Small intestine (tissue), 16 donors: ENCODE results near the gene OR7G2. TPM values are rescaled to one million over a fixed set of nuclear protein-coding genes. Genes with fewer than 3 reads are reported as not detected.

Experiments
- DNase-seq, 2 donors: peaks; one replicate each; pipeline versions ENCODE4 v3.0.0 to v3.0.0-alpha.2; 2013
- FAIRE-seq: peaks from 2 replicates; lab custom pipeline; 2012; peaks lifted over from hg19 to GRCh38; lab: Jason Lieb, UNC
- H3K27ac ChIP-seq, 3 donors: one replicate each; pipeline ENCODE4 v1.5.1; 2013; ENCODE audit warnings: low read length in 2 of 3, mild to moderate bottlenecking in 2 of 3, control low read depth in 1 of 3, inconsistent platforms in 1 of 3, low read depth in 1 of 3, moderate library complexity in 1 of 3
- H3K27me3 ChIP-seq, 3 donors: one replicate each; pipeline ENCODE4 v1.6.1; 2013; ENCODE audit warnings: low read length in 3 of 3, inconsistent platforms in 1 of 3; ENCODE audit not compliant: control insufficient read depth in 3 of 3, insufficient read depth in 3 of 3
- H3K36me3 ChIP-seq, 3 donors: one replicate each; pipeline ENCODE4 v1.6.1; 2013; ENCODE audit warnings: low read length in 3 of 3, inconsistent platforms in 1 of 3, low read depth in 1 of 3, mild to moderate bottlenecking in 1 of 3, moderate library complexity in 1 of 3; ENCODE audit not compliant: control insufficient read depth in 3 of 3, insufficient read depth in 2 of 3
- H3K4me1 ChIP-seq, 3 donors: one replicate each; pipeline ENCODE4 v1.6.1; 2013; ENCODE audit warnings: low read length in 2 of 3, inconsistent platforms in 1 of 3, low read depth in 1 of 3, mild to moderate bottlenecking in 1 of 3, moderate library complexity in 1 of 3; ENCODE audit not compliant: control insufficient read depth in 3 of 3, insufficient read depth in 2 of 3
- H3K4me3 ChIP-seq, 3 donors: one replicate each; pipeline ENCODE4 v1.5.1; 2013; ENCODE audit warnings: low read length in 3 of 3, control low read depth in 1 of 3, inconsistent platforms in 1 of 3, low read depth in 1 of 3, mild to moderate bottlenecking in 1 of 3, moderate library complexity in 1 of 3
- H3K9me3 ChIP-seq, 2 donors: one replicate each; pipeline ENCODE4 v1.6.1; 2013; ENCODE audit warnings: low read depth in 1 of 2, low read length in 1 of 2; ENCODE audit not compliant: control insufficient read depth in 2 of 2, insufficient read depth in 1 of 2
- WGBS, 3 donors: extraction: QIAGEN DNeasy Blood & Tissue Kit; methylation state at CpG; one replicate each; pipeline ENCODE4 v1.1.7; 2013; 5-methylcytosine and 5-hydroxymethylcytosine counted together
- long read RNA-seq, 10 donors: transcript quantifications; one replicate each; lab custom pipeline, GENCODE V29; 2026
- polyA plus RNA-seq, 4 donors: library from polyadenylated mRNA; stranded (reverse) in 3 of 4; unstranded in 1 of 4; fragments of 200-250 nt in 3 of 4; fragments of 120-200 nt in 1 of 4; gene quantifications; one replicate each; pipeline versions ENCODE4 v1.2.1 to v1.2.3, GENCODE V29; 2013
- donor health status: healthy with polysubstance abuse.
- donor health status: control.
- donor health status: control.
- donor health status: Bipolar disorder and iron deficiency.
- donor health status: healthy.

The OR7G2 gene
- polyA plus RNA-seq: not detected
- long read RNA-seq, donor 1: 0 reads
- long read RNA-seq, donor 2: 0 reads
- long read RNA-seq, donor 3: 0 reads
- long read RNA-seq, donor 4: 0 reads
- long read RNA-seq, donor 5: 0 reads
- long read RNA-seq, donor 6: 0 reads
- long read RNA-seq, donor 7, partial matches to known transcripts: 0 of 1 reads
- long read RNA-seq, donor 7, other reads (novel, unspliced or antisense): 0 of 1 reads
- long read RNA-seq, donor 8: 0 reads
- long read RNA-seq, donor 9: 0 reads
- long read RNA-seq, donor 10: 0 reads

DNA sequence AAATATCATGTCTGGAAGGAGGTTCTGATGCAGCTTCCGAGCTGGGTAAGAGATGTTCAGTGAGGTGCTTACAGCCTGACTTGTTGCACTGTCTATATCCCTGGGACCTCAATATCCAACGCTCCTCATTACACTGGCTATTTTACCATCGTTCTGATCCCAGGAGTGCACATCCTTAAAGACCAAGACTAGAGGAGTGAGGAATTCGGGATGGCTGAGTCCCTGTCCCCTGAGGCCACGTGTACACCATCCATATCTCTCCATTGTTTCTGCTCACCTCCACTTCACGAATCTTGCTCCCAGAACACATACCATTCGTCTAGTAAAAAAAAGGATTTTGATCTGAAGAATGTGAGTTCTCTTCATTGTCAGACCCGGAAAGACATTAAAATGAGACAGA is at the start of gene OR7G2:
Gene OR7G2, minus strand, starts transcription at position 101 of the 400 bp plus-strand sequence. CDS start 4,232 bp downstream, outside the sequence.
- DNase-seq: no peak
- H3K36me3 ChIP-seq: no peaks in the 10 kb centered on the region
- no peaks in the 10 kb centered on the region for H3K27me3 ChIP-seq
- no peak within 1 kb of the TSS for H3K27ac ChIP-seq
- FAIRE-seq: no peak
- 59 to 69% (median 66%) methylated on average over 8 of the region's 8 CpGs for WGBS, 3 donors
- H3K9me3 ChIP-seq: no peaks in the 10 kb centered on the region
- H3K4me1 ChIP-seq: no peaks in the 10 kb centered on the region
- no peak within 1 kb of the TSS for H3K4me3 ChIP-seq

DNA sequence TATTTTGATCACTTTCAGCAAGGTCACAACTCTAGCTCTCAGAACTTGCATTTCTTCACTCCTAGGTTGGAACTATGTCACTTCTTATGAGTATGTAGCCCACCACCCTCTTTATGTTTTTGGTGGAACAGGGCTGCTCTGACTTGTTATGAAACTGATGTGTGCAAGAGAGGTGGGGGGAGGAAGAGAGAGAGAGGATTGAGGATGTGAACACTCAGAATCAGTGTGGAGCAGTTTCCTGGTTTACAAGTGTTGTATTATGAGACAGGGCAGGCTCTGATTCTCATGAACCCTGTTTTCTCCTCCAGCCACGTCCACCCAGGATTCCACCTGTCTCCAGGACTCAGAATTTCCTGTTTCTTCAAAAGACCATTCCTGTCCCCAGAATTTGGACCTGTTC is 49.0 kb upstream of the OR7G2 start:
- Histone ChIP-seq H3K36me3 (peaks cover 46 to 67% (median 61%) of the 10 kb centered on the region in 3 donors), H3K9me3 (peaks cover 5 to 85% of the 10 kb centered on the region in 2 donors), H3K27me3 (no peaks in the 10 kb centered on the region), H3K27ac (no peak overlapping the region), H3K4me1 (no peaks in the 10 kb centered on the region), H3K4me3 (no peak overlapping the region)
- no peak for FAIRE-seq
- DNase-seq: no peak
- 83 to 95% (median 89%) methylated on average over 1 of the region's 1 CpG for WGBS, 3 donors

DNA sequence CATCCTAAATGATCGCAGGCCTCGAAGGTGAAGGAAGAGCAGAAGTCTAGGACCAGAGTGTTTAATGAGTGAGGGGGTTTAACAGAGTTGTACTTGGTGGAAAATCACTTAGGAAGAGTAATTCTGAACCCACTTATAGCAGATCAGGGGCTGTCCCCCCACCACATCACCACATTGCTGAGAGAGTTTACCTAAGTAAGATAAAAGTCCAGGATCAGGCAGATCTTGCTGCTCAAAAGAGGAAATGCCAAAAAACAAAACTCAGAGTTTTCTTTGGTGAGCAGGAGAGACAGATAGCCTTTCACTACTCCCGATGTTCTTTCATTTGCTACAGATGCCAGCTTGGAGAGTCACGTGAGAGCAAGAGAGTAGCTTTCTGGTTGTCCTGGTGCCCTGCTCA is 48.3 kb upstream of the OR7G2 start:
- Histone ChIP-seq H3K9me3 (peaks cover 0 to 84% of the 10 kb centered on the region in 2 donors), H3K4me3 (no peak overlapping the region), H3K27ac (no peak overlapping the region), H3K27me3 (no peaks in the 10 kb centered on the region), H3K36me3 (peaks cover 39 to 60% (median 54%) of the 10 kb centered on the region in 3 donors), H3K4me1 (no peaks in the 10 kb centered on the region)
- 95 to 97% (median 96%) methylated on average over 4 of the region's 4 CpGs for whole genome bisulfite sequencing, 3 donors
- FAIRE-seq (no peak), DNase-seq (no peak)

DNA sequence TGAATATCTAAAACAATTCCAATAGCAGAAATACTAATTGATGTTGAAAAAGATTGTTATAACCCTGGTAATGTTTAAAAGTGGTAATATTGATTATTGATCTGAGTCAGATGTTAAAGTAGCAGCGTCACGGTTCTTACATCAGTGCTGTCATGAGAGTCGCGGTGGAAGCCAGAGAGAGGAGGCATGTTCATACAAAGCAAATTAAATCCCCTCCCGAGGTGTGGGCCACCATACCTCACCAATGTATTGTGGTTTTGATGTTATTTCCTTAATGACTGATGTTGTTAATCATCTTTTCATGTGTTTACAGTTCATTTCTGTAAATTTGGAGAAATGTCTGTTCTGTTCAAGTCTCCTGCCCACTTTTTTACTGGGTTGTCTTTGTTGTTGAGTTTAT is 44.1 kb upstream of the OR7G2 start:
- H3K9me3 ChIP-seq: peaks cover 0 to 84% of the 10 kb centered on the region in 2 donors
- FAIRE-seq (no peak), DNase-seq (no peak)
- no peaks in the 10 kb centered on the region for H3K27me3 ChIP-seq
- H3K36me3 ChIP-seq: peaks cover 8 to 43% (median 16%) of the 10 kb centered on the region in 3 donors
- H3K4me3 ChIP-seq: no peak overlapping the region
- H3K4me1 ChIP-seq: no peaks in the 10 kb centered on the region
- H3K27ac ChIP-seq: no peak overlapping the region
- 85 to 95% (median 93%) methylated on average over 5 of the region's 5 CpGs for WGBS, 3 donors

DNA sequence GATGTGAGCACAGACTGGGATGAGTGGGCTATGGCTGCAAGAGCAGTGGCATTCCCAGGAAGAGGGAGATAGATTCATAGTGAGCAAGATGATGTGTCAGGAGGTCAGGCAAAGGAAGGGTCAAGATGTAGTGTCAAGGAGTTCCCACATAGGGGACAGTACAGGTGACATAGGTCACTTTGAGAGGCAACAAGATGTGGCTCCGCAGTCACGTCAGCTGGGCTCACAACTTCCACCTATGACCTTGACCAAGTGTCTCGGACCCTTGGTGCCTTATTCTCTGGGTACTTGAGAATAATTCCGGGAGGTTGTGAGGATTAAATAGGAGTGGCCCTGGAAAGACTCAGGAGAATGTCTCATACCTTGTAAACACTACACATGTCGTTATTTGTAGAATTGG is 43.4 kb upstream of the OR7G2 start:
- DNase-seq (no peak), FAIRE-seq (no peak)
- Histone ChIP-seq H3K27ac (no peak overlapping the region), H3K9me3 (peaks cover 0 to 81% of the 10 kb centered on the region in 2 donors), H3K4me1 (no peaks in the 10 kb centered on the region), H3K36me3 (peaks cover 2 to 37% (median 9%) of the 10 kb centered on the region in 3 donors), H3K4me3 (no peak overlapping the region), H3K27me3 (no peaks in the 10 kb centered on the region)
- 97 to 99% (median 97%) methylated on average over 5 of the region's 5 CpGs for WGBS, 3 donors

DNA sequence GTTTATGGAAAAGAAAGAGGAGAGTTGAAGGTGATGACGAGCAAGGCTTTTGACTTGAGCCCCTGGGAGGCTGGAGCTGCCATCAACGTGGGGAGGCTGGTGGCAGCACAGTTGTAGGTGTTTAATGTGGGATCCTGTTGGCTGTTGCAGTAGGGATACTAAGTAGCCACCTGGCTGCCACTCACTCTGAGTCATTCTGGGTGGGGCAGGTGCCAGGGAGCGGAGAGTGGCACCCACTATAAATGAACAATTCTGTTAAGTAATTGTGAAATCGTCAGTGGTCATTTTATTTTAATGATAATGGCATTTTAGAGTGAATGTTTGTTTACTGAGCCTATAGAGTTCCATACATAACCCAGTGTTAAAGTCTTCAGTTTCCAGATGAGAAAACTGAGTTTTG is 42.7 kb upstream of the OR7G2 start:
- 85 to 93% (median 88%) methylated on average over 4 of the region's 4 CpGs for WGBS, 3 donors
- H3K4me1 ChIP-seq: no peaks in the 10 kb centered on the region
- H3K36me3 ChIP-seq: peaks cover 2 to 37% (median 7%) of the 10 kb centered on the region in 3 donors
- H3K27me3 ChIP-seq: no peaks in the 10 kb centered on the region
- DNase-seq (peak in 1 of 2 donors; percentile 5), FAIRE-seq (no peak)
- no peak overlapping the region for H3K4me3 ChIP-seq
- no peak overlapping the region for H3K27ac ChIP-seq
- H3K9me3 ChIP-seq: peaks cover 2 to 78% of the 10 kb centered on the region in 2 donors

DNA sequence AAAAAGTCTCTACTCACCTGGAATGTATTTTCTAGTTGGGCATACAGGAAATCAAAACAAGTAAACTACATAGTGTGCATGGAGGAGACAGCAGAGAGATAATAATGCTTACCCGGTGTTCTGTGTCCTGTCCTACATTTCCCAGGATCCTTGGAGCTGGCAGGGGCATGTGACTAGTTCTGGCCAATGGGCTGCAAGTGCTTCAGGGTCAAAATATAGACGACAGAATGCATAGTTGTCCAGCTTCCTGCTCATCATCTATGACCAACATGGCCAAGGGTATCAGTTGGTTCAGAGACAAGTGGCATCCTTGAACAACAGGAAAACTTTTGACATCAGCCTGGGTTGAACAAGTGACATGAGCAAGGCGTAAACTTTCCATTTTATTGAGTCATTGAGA is 41.4 kb upstream of the OR7G2 start:
- WGBS, 3 donors: 96 to 98% (median 97%) methylated on average over 3 of the region's 3 CpGs
- no peak for DNase-seq
- peaks cover 2 to 80% of the 10 kb centered on the region in 2 donors for H3K9me3 ChIP-seq
- H3K27ac ChIP-seq: no peak overlapping the region
- H3K36me3 ChIP-seq: peaks cover 2 to 35% (median 4%) of the 10 kb centered on the region in 3 donors
- FAIRE-seq: no peak
- no peak overlapping the region for H3K4me3 ChIP-seq
- no peaks in the 10 kb centered on the region for H3K27me3 ChIP-seq
- no peaks in the 10 kb centered on the region for H3K4me1 ChIP-seq

DNA sequence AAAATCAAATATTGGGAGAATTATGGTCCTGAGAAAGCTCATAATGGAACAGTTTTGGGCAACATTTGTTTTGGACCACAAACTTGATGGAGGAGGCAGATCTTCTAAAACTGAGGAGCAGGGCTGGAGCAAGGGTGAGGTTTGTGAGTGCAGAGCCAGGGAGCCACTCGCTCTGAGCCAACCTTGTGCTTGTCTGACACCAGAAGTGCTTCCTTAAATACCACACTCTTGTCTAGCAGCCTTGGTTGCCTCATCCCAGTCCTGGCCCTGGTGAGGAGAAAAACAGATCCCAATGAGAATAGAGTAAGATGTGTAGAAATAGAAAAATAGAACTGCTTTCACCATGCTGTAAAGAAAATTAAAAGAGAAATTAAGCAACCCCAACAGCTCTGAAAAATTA is 39.6 kb upstream of the OR7G2 start:
- FAIRE-seq: no peak
- no peaks in the 10 kb centered on the region for H3K27me3 ChIP-seq
- no peak overlapping the region for H3K4me3 ChIP-seq
- H3K9me3 ChIP-seq: peaks cover 2 to 62% of the 10 kb centered on the region in 2 donors
- H3K27ac ChIP-seq: no peak overlapping the region
- WGBS, 3 donors: 93 to 100% (median 100%) methylated on average over 1 of the region's 1 CpG
- peaks cover 0 to 2% (median 0%) of the 10 kb centered on the region in 3 donors for H3K4me1 ChIP-seq
- DNase-seq: no peak
- peaks cover 0 to 30% (median 2%) of the 10 kb centered on the region in 3 donors for H3K36me3 ChIP-seq
